Stimulated activated CD4-positive, alpha-beta T cell treated with anti-CD3 and anti-CD28 coated beads, Interleukin-12 subunit alpha, Interleukin-12 subunit beta, amount 100 ng/mL, for 24 hours (primary cell): Measurements from ENCODE around the gene MYH9.
"Not testable (repeated sequence)": the region's sequence is repeated elsewhere in the genome, so short reads cannot be mapped to it uniquely, and the experiment has no call there.

Source experiments
- DNase-seq, 2 experiments: peaks; one replicate each; pipeline ENCODE4 v3.0.0-alpha.2; 2020; ENCODE audit warnings: low read depth in 2 of 2

The MYH9 gene

DNA sequence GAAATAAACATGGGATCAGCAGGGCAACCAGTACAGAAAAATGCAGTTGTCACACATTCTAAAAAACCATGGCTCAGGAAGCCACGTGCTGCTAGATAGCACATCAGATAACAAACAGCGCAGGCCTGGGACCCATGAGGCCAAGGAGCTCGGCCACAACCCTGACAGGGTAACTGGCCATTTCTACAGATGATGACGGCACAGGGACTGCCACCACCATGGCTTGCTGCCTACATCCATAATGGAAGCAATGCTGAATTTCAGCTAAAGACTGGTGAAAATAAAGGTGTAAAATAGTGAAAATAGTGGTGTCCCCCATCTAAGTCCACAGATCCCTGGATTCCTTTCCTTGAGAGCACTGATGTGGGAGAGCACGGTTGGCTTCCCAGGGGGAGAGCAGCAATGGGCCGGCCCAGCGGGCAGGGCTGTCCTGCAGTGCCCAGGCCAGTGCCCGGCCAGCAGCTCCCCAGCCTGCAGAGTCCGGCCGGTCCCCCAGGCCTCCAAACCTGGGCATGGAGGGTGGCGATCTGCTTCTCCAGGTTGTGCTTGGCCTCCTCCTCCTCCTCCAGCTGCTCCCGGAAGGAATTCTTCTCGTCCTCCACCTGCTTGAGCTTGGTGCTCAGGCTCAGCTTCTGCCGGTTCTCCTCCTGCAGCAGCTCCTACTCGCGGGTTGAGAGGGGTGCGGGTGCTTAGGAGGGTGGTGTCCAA, 94.8 kb downstream of the MYH9 start:
- DNase-seq: no peak

DNA sequence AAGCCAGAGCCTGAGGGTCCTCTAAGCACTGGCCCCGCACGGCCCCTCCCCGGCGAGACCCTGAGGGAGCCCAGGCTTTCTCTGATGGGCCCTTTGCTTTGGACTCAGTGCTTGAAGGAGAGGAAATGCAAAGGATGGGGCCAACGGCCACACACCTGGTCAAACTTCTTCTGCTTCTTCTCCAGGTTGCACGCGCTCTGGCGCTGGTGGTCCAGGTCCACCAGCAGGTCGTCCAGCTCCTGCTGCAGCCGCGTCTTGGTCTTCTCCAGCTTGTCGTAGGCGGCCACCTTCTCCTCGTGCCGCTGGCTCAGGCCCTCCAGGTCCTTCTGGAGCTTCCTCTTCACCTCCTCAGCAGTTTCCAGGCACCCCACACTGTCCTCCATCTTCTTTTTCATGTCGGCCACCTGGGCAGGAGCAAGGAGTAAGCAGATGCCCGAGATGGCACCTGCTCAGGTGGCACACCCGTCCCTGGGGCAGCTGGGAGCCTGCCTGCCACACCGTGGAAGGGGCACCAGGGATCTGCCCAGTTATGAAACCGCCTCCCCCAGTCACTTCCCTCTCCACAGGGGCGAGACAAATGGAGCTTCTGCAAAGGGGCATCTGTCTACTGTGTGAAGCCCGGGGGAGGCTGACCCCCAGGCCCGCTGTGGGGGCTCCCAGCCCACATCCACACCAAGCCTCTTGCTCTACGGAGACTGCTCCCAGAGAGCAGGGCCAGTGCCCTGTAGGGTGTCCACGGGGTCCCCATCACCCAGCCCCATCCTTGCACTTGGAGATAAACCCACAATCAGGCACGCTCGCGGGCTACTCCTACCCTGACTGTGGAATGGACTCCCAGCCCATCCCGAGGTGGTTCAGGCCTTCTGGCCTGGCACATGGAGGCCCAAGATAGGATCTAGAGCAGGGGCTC, 95.7 kb downstream of the MYH9 start:
- DNase-seq: no peak

GRCh38 chr22:36290391-36291075, 97.2 kb downstream of the MYH9 start:
- not testable (repeated sequence) for DNase-seq

- not testable (repeated sequence) for DNase-seq
These were observed 97.8 kb downstream of the MYH9 start for GRCh38 chr22:36289948-36290371.

DNA sequence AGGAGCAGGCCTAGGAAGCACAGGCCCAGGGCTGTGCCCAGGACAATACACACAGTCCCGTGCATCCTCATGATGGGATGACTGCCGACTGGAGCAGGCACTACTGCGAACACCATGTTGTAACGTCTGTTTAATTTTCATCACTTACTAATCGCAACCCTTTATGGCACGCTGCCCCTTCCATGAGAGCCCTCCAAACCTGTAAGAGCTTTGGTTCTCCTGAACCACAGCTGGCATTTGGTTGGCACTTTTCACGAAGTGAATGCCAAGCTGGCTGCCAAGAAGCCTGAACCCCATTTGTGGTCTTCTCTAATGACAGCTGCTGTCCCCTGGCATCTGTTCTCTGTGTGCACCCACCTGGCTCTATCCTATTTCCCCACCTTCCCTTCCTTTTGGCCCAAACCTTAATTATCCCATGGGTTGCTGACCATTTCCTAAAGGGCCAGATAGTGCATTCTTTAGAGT, 98.3 kb downstream of the MYH9 start:
- no peak for DNase-seq

GRCh38 chr22:36288571-36289405, 99.0 kb downstream of the MYH9 start:
- no peak for DNase-seq

- no peak for DNase-seq
These were observed 99.8 kb downstream of the MYH9 start for GRCh38 chr22:36287881-36288515.

DNA sequence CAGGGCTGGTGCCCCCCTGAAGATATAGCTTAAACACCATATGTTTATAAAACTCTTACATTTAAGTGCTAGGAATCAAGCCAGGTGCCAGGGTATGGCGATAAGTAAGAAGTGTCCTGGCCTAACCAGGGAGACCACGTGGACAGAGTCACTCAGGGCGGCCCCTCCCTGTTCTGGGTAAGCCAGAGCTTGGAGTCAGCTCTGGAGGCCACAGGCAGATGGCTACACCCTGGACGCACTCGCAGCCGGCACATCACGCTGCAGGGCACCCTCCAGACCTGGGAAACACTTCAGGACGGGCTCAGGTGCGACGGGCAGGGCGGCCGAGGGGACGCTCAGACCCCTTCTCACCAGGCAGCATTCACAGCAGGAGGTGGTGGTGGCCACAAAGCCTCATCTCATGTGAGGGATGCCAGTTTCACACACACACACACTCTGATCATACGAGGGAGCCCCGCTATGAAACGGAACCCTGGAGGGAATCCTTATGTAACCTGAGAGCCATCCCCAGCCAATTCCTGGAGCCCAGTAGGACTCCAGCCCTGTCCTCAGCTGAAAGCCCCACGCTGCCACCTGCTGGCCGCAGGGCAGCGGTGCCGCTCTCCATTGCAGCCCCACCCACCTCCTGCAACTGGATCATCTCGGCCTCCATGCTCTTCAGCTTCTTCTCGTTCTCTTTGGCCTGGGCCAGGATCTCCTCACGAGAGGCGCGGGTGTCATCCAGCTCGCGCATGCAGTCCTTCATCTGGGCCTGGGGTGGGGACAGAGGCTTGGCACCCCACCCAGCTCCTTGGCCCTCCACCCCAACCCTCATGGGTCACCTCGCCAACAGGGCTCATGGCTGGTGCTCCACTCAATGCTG, 101.4 kb downstream of the MYH9 start:
- DNase-seq: peak; percentile 41 to 63

GRCh38 chr22:36285545-36285944, 102.2 kb downstream of the MYH9 start:
- DNase-seq: no peak

- no peak for DNase-seq
These were observed 102.8 kb downstream of the MYH9 start for GRCh38 chr22:36285017-36285416.

DNA sequence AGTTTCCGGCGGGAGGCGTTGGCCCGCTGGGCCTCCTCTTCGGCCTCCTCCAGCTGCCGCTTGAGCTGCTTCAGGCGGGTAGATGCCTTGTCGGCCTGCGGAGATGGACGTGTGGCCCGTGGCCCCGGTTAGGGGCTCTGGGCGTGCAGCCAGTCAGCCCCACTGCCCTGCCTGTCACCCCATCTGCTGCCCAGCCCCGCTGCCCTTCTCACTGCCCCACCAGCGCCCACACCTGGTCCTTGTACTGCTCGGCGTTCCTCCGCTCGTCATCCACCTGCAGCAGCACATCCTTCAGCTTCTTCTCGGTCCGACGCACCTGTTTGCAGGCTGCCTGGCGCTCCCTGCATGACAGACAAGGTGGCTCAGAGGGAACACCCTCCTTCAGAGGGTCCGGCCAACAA, 103.6 kb downstream of the MYH9 start:
- no peak for DNase-seq

GRCh38 chr22:36282328-36282831, 105.4 kb downstream of the MYH9 start:
- no peak for DNase-seq

DNA sequence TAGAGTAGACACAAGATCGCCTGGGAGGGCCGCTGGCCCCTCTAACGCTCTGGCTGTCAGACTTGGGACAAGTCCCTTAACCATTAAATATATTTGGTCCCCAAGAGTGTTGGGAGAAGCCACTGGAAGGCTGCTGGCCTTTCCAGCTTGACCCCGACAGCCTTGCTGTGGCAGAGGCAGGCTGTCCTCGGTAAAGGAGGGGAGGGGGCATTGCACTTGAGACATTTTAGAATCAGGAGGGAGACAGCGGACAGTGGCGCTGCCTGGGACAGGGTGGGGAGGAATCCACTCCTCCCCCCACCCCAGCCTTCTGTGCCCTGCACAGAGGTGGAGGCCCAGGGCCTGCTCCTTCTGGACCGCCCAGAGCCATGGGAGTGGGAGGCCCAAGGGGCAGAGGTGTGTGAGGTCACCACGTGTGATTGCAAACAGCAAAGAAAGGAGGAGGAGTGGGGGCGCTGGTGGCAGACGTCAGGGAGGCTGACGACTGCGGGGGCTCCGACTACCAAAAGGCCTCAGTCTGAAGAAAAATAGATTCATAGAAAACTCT, 105.9 kb downstream of the MYH9 start:
- DNase-seq: no peak

DNA sequence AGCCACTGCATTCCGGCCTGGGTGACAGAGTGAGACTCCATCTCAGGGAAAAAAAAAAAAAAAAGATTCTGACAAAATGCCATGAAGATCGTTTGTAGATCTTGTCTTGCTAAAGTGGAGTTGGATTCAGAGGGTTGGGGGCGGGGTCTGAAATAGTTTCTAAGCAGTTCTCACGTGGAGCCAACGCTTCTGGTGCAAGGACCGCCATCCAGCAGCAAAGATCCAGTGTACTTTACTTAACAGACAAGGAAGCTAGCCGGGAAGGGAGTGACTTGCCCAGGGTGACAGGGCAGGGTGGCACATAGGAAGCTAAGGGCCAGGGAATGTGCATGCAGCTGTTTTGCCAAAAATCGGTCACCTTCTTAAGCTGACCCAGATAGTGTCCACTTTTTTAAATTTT, 107.4 kb downstream of the MYH9 start:
- DNase-seq: no peak

DNA sequence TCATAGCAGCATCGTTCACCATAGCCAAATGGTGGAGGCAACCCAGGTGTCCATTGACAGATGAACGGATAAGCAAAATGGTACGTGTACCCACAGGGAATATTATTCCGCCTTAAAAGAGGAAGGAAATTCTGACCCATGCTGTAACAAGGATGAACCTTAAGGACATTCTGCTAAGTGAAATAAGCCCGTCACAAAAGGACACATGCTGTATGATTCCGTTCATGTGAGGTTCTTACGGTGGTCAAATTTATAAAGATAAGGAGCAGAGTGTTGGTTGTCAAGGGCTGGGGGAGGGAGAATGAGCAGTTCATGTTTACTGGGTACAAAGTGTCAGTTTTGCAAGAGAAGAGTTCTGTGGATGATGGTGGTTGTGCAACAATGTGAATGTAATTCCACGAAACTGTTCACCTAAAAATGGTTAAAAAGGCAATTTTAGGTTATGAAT, 108.5 kb downstream of the MYH9 start:
- no peak for DNase-seq

GRCh38 chr22:36277482-36278291, 110.1 kb downstream of the MYH9 start:
- peak; percentile 43 to 59 for DNase-seq

DNA sequence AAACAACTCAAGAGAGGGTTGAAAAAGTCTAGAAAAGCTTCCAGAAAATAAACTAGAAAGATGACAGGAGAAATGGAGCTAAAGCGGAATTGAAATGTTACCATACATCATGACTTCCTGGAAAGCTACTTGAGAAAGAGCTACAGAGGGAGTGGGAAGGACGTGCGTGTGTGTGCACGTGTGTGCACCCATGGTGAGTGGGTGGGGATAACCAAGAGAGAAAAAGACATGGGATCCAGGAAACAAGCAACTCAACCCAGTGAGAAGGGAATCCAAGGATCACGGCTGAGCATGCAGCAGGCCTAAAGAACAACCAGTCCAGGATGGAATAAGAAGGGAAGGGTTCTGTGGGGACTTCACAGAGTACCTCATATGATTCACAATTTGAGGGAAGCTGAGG, 113.2 kb downstream of the MYH9 start:
- DNase-seq: no peak

DNA sequence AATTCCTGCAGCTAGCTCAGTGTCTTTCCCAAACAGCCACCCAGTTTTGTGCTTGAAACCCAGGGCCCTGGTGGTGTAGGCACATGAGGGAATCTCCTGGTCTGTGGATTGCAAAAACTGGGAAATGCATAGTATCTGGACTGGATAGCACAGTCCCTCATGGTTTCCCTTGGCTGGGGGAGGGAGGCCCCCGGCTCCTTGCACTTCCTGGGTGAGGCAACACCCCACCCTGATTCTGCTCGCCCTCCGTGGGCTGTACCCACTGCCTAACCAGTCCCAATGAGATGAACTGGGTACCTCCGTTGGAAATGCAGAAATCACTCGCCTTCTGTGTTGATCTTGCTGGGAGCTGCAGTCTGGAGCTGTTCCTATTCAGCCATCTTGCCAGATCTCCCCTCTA, 115.8 kb downstream of the MYH9 start:
- not testable (repeated sequence) for DNase-seq
